Measurements from ENCODE around the gene CCDC178.

- peak; percentile 7; the same call in 1 of the 2 replicates for TF ChIP-seq CTCF (conservative IDR thresholded peaks at IDR 0.05)
- TF ChIP-seq ZFX (IDR thresholded peaks at IDR 0.05) = no peak
These were observed 419.6 kb downstream of the CCDC178 start for GRCh38 chr18:33020877-33021276.
